H1 (cell line): ENCODE data around the gene ASB3. TPM values are rescaled to one million over a fixed set of nuclear protein-coding genes. Genes with fewer than 3 reads are reported as not detected.

Source experiments
- CTCF ChIA-PET: fragments of 300-600 bp; sonication (Branson Sonifier 250); formaldehyde crosslinking; loops from one replicate; lab custom pipeline; 2021; ENCODE audit not compliant: partially characterized antibody; lab: Charles Lee
- POLR2A ChIA-PET: fragments of 300-600 bp; sonication (Branson Sonifier 250); formaldehyde crosslinking; loops from one replicate; lab custom pipeline; 2021; ENCODE audit warnings: inconsistent platforms; ENCODE audit not compliant: partially characterized antibody; lab: Charles Lee
- DNase-seq, 2 experiments: peaks; one replicate each; pipeline versions ENCODE4 v3.0.0 to v3.0.0-alpha.2; 2010 to 2022; ENCODE audit warnings: low spot score in 2 of 2, low read depth in 1 of 2, mixed read lengths in 1 of 2
- FAIRE-seq: peaks from 2 replicates; lab custom pipeline; 2011; peaks lifted over from hg19 to GRCh38; lab: Jason Lieb, UNC
- H2AFZ ChIP-seq: 2 replicates; pipeline ENCODE4 v1.8.1; 2012; ENCODE audit warnings: low read length, inconsistent platforms
- H2AK5ac ChIP-seq: 2 replicates; pipeline ENCODE4 v1.6.1; 2013; ENCODE audit warnings: low read depth, low read length
- H2BK120ac ChIP-seq: replicated peaks from 2 replicates; pipeline ENCODE3; 2013; ENCODE audit warnings: low read depth, low read length, inconsistent platforms
- H2BK12ac ChIP-seq: 2 replicates; pipeline ENCODE4 v1.6.1; 2013; ENCODE audit warnings: low read depth, low read length
- H2BK15ac ChIP-seq: 2 replicates; pipeline ENCODE4 v1.6.1; 2013; ENCODE audit warnings: low read length
- H2BK20ac ChIP-seq: 2 replicates; pipeline ENCODE4 v1.6.1; 2013; ENCODE audit warnings: low read length
- H2BK5ac ChIP-seq: 2 replicates; pipeline ENCODE4 v1.6.1; 2013; ENCODE audit warnings: low read depth, low read length
- H3K14ac ChIP-seq: 2 replicates; pipeline ENCODE4 v1.6.1; 2013; ENCODE audit warnings: inconsistent platforms; ENCODE audit not compliant: insufficient read length
- H3K18ac ChIP-seq: 2 replicates; pipeline ENCODE4 v1.6.1; 2013; ENCODE audit warnings: low read length; ENCODE audit errors: extremely low read depth
- H3K23ac ChIP-seq: 2 replicates; pipeline ENCODE4 v1.6.1; 2013; ENCODE audit warnings: inconsistent platforms; ENCODE audit not compliant: insufficient read length
- H3K23me2 ChIP-seq: 2 replicates; pipeline ENCODE4 v1.6.1; 2013; ENCODE audit warnings: low read depth, low read length
- H3K27ac ChIP-seq: 2 replicates; pipeline ENCODE4 v1.6.1; 2011; ENCODE audit warnings: low read depth, low read length, inconsistent platforms
- H3K27me3 ChIP-seq, 4 experiments: replicated peaks in 1 of 4; 1 replicate in 1 of 4; 2 replicates in 3 of 4; pipeline versions ENCODE4 v1.6.1 to v1.8.1; 2011 to 2013; ENCODE audit warnings: low read length in 3 of 4, mild to moderate bottlenecking in 3 of 4, inconsistent platforms in 2 of 4, mixed read lengths in 2 of 4, moderate library complexity in 1 of 4; ENCODE audit not compliant: control insufficient read depth in 3 of 4, insufficient read depth in 3 of 4; ENCODE audit errors: extremely low read depth in 1 of 4
- H3K36me3 ChIP-seq, 4 experiments: 2 replicates each; pipeline versions ENCODE4 v1.6.1 to v1.8.1; 2011 to 2013; ENCODE audit warnings: mild to moderate bottlenecking in 4 of 4, low read length in 3 of 4, moderate library complexity in 2 of 4, control low read depth in 1 of 4, inconsistent platforms in 1 of 4; ENCODE audit not compliant: insufficient read depth in 4 of 4, control insufficient read depth in 2 of 4
- H3K4ac ChIP-seq: replicated peaks from 2 replicates; pipeline ENCODE3; 2013; ENCODE audit warnings: low read length, low read depth, mixed read lengths, inconsistent platforms; ENCODE audit not compliant: insufficient read length
- H3K4me1 ChIP-seq, 4 experiments: replicated peaks in 1 of 4; 1 replicate in 1 of 4; 2 replicates in 3 of 4; pipeline versions ENCODE4 v1.6.1 to v1.8.1; 2011 to 2013; ENCODE audit warnings: low read length in 3 of 4, inconsistent platforms in 2 of 4, mixed read lengths in 1 of 4; ENCODE audit not compliant: insufficient read depth in 4 of 4, control insufficient read depth in 3 of 4
- H3K4me2 ChIP-seq, 2 experiments: 2 replicates each; pipeline versions ENCODE4 v1.6.1 to v1.8.1; 2011 to 2013; ENCODE audit warnings: low read depth in 2 of 2, low read length in 2 of 2, control low read depth in 1 of 2, inconsistent platforms in 1 of 2, mild to moderate bottlenecking in 1 of 2; ENCODE audit not compliant: insufficient read depth in 1 of 2
- H3K4me3 ChIP-seq, 4 experiments: fragments of 200-600, 300-600 bp in 1 of 4; sonication (generic), shearing (Covaris generic), sonication (Bioruptor Twin) in 1 of 4; 2 replicates each; pipeline versions ENCODE4 v1.5.1 to v1.8.1; 2011 to 2016; ENCODE audit warnings: low read length in 4 of 4, low read depth in 3 of 4, control low read depth in 2 of 4, inconsistent platforms in 2 of 4, mild to moderate bottlenecking in 2 of 4, mixed read lengths in 1 of 4, moderate library complexity in 1 of 4; ENCODE audit not compliant: insufficient read depth in 2 of 4; ENCODE audit errors: extremely low read depth in 1 of 4
- H3K56ac ChIP-seq: replicated peaks from 2 replicates; pipeline ENCODE3; 2013; ENCODE audit warnings: low read depth, mild to moderate bottlenecking, mixed read lengths, low read length, inconsistent platforms; ENCODE audit not compliant: insufficient read length
- H3K79me1 ChIP-seq: 2 replicates; pipeline ENCODE4 v1.6.1; 2013; ENCODE audit warnings: low read depth, low read length, control low read depth
- H3K79me2 ChIP-seq, 2 experiments: 2 replicates each; pipeline versions ENCODE4 v1.6.1 to v1.8.1; 2012 to 2013; ENCODE audit warnings: low read length in 2 of 2, mild to moderate bottlenecking in 2 of 2, inconsistent platforms in 1 of 2; ENCODE audit not compliant: insufficient read depth in 2 of 2, control insufficient read depth in 1 of 2
- H3K9ac ChIP-seq, 4 experiments: replicated peaks in 1 of 4; 1 replicate in 1 of 4; 2 replicates in 3 of 4; pipeline versions ENCODE4 v1.6.1 to v1.8.1; 2011 to 2013; ENCODE audit warnings: low read depth in 3 of 4, low read length in 3 of 4, control low read depth in 2 of 4, mild to moderate bottlenecking in 2 of 4, moderate library complexity in 2 of 4, inconsistent platforms in 1 of 4; ENCODE audit errors: extremely low read depth in 1 of 4
- H3K9me3 ChIP-seq, 2 experiments: 2 replicates each; pipeline versions ENCODE4 v1.6.1 to v1.8.1; 2012 to 2013; ENCODE audit warnings: mild to moderate bottlenecking in 2 of 2, moderate library complexity in 2 of 2, control low read depth in 1 of 2, inconsistent platforms in 1 of 2, low read depth in 1 of 2, low read length in 1 of 2, mixed read lengths in 1 of 2; ENCODE audit not compliant: insufficient read depth in 2 of 2
- H4K20me1 ChIP-seq, 2 experiments: replicated peaks in 1 of 2; 2 replicates each; pipeline versions ENCODE3 to v1.8.1; 2011 to 2013; ENCODE audit warnings: inconsistent platforms in 2 of 2, low read length in 2 of 2, mild to moderate bottlenecking in 1 of 2; ENCODE audit not compliant: insufficient read depth in 2 of 2, control insufficient read depth in 1 of 2
- H4K5ac ChIP-seq: 2 replicates; pipeline ENCODE4 v1.6.1; 2013; ENCODE audit warnings: low read length, low read depth, mixed read lengths, inconsistent platforms; ENCODE audit not compliant: insufficient read length
- H4K8ac ChIP-seq: 2 replicates; pipeline ENCODE4 v1.8.0; 2013; ENCODE audit warnings: mild to moderate bottlenecking, moderate library complexity, low read length, inconsistent platforms; ENCODE audit not compliant: insufficient read depth; ENCODE audit errors: extremely low read depth
- H4K91ac ChIP-seq: replicated peaks from 2 replicates; pipeline ENCODE3; 2013; ENCODE audit warnings: low read length, mixed read lengths, inconsistent platforms; ENCODE audit not compliant: insufficient read length
- BCL11A ChIP-seq, 2 experiments: IDR thresholded peaks; one replicate each; pipeline ENCODE4 v1.6.1; 2011; ENCODE audit warnings: low read depth in 2 of 2, low read length in 2 of 2, mild to moderate bottlenecking in 2 of 2
- CEBPB ChIP-seq: IDR thresholded peaks from 2 replicates; pipeline ENCODE4 v1.6.1; 2012; ENCODE audit warnings: low read depth, low read length
- EP300 ChIP-seq, 2 experiments: IDR thresholded peaks; 1 replicate in 1 of 2; 2 replicates in 1 of 2; pipeline ENCODE4 v1.6.1; 2011 to 2012; ENCODE audit warnings: low read depth in 2 of 2, low read length in 2 of 2, mild to moderate bottlenecking in 2 of 2, borderline replicate concordance in 1 of 2, inconsistent platforms in 1 of 2, moderate library complexity in 1 of 2
- JUND ChIP-seq: IDR thresholded peaks from 2 replicates; pipeline ENCODE4 v1.6.1; 2011; ENCODE audit warnings: mild to moderate bottlenecking, improper control_type of control experiment, low read length
- POLR2A ChIP-seq, 2 experiments: IDR thresholded peaks; 1 replicate in 1 of 2; 2 replicates in 1 of 2; pipeline ENCODE4 v1.6.1; 2011; ENCODE audit warnings: low read depth in 2 of 2, low read length in 2 of 2, mild to moderate bottlenecking in 2 of 2; ENCODE audit errors: control extremely low read depth in 1 of 2
- RAD21 ChIP-seq, 2 experiments: IDR thresholded peaks in 1 of 2; conservative IDR thresholded peaks in 1 of 2; 2 replicates each; pipeline ENCODE4 v1.6.1; 2011; ENCODE audit warnings: low read depth in 2 of 2, low read length in 2 of 2, improper control_type of control experiment in 1 of 2, inconsistent platforms in 1 of 2, mild to moderate bottlenecking in 1 of 2, moderate library complexity in 1 of 2
- SIRT6 ChIP-seq: IDR thresholded peaks from one replicate; pipeline ENCODE4 v1.7.1; 2012; ENCODE audit warnings: low read length, inconsistent platforms
- polyA plus RNA-seq, 7 experiments: library from polyadenylated mRNA; depleted of rRNA in 3 of 7; stranded (reverse) in 5 of 7; unstranded in 2 of 7; fragments of >200 nt in 5 of 7; fragments of 200-250 nt in 2 of 7; gene quantifications; 1 replicate in 5 of 7; 2 replicates in 1 of 7; 4 replicates in 1 of 7; pipeline versions ENCODE4 v1.2.1 to v1.2.3, GENCODE V29; 2011 to 2013; ENCODE audit warnings: missing spikeins in 2 of 7, mixed read lengths in 2 of 7
- total RNA-seq: library from RNA; stranded (reverse); fragmentation: NEBNext Ultra II Directional; extraction: Animal tissue kit (Norgen Biotek cat#: 25700); gene quantifications from 2 replicates; pipeline ENCODE4 v1.2.1, GENCODE V29; 2021
- TF ChIP-seq, protein P1 (sequence below): IDR thresholded peaks from 2 replicates; pipeline ENCODE4 v1.6.1; 2012; ENCODE audit warnings: low read length, inconsistent platforms
- TF ChIP-seq, protein P2 (sequence below): IDR thresholded peaks from 2 replicates; pipeline ENCODE4 v1.6.1; 2011; ENCODE audit warnings: low read depth, mild to moderate bottlenecking, low read length; ENCODE audit not compliant: insufficient read depth

ASB3 gene
- total and polyA plus RNA-seq, 2 of the 8 experiments (the other 6 are each of a cell fraction or from before 2014, with no cell fraction given): 22.6 to 25.4 TPM

DNA sequence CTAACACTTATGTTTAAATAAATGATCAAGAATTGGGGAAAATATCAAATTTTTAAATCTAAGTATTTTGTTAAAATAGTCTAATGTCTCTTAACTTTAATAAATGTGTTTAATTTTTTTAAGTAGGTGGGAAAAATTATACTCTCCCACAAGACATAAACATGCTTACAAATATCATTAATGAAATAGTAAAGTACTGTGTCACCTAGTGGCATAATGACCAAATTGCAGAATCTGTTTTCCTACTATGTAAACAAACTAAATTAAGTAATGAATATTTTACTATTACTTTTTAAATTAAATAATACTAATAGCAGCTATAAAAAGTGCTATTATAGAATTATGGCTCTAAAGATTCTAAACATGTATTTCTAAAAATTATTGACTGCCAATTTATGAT, 71.2 kb downstream of the ASB3 start:
- H2BK20ac ChIP-seq: no peak overlapping the region
- no peak overlapping the region for H4K8ac ChIP-seq
- no peaks in the 10 kb centered on the region for H3K4me1 ChIP-seq
- H4K5ac ChIP-seq: no peak overlapping the region
- no peak overlapping the region for H3K23ac ChIP-seq
- H3K27me3 ChIP-seq: no peaks in the 10 kb centered on the region
- H3K56ac ChIP-seq: no peak overlapping the region
- H3K9ac ChIP-seq: no peak overlapping the region
- H4K91ac ChIP-seq: no peak overlapping the region
- no peak overlapping the region for H2BK15ac ChIP-seq
- no peak overlapping the region for H3K18ac ChIP-seq
- no peak overlapping the region for H3K27ac ChIP-seq
- H4K20me1 ChIP-seq: no peaks in the 10 kb centered on the region
- CTCF ChIA-PET: interaction anchor here (1.7 kb wide), 1 partner anchor 9 kb away, joined by 7 read pairs; no protein-coding TSS in a partner anchor
- H3K36me3 ChIP-seq: peaks cover 0 to 13% (median 2%) of the 10 kb centered on the region in 4 experiments; a peak in 2 of 8 replicates
- no peak overlapping the region for H3K4me3 ChIP-seq
- H3K23me2 ChIP-seq: no peaks in the 10 kb centered on the region
- peaks cover 0 to 5% of the 10 kb centered on the region in 2 experiments; a peak in 2 of 4 replicates for H3K9me3 ChIP-seq
- no peak overlapping the region for H2AFZ ChIP-seq
- no peak overlapping the region for H3K14ac ChIP-seq
- H3K4me2 ChIP-seq: no peak overlapping the region
- DNase-seq (no peak), FAIRE-seq (no peak)
- TF ChIP-seq CEBPB (no peak), BCL11A (IDR thresholded peaks at IDR 0.05; ENCODE audit: low read depth in 2 of 2, low read length in 2 of 2) (no peak), RAD21 (IDR thresholded peaks at IDR 0.05 in 1 of 2, conservative IDR thresholded peaks at IDR 0.05 in 1 of 2; ENCODE audit: low read depth in 2 of 2, low read length in 2 of 2) (peak in 1 of 2 experiments; percentile 31; a peak in 1 of 4 replicates), POLR2A (IDR thresholded peaks at IDR 0.05; ENCODE audit: control extremely low read depth in 1 of 2, low read depth in 2 of 2, low read length in 2 of 2) (no peak), JUND (no peak), SIRT6 (no peak), EP300 (IDR thresholded peaks at IDR 0.05; ENCODE audit: borderline replicate concordance in 1 of 2, low read depth in 2 of 2, low read length in 2 of 2) (no peak)
- TF ChIP-seq, protein P1, sequence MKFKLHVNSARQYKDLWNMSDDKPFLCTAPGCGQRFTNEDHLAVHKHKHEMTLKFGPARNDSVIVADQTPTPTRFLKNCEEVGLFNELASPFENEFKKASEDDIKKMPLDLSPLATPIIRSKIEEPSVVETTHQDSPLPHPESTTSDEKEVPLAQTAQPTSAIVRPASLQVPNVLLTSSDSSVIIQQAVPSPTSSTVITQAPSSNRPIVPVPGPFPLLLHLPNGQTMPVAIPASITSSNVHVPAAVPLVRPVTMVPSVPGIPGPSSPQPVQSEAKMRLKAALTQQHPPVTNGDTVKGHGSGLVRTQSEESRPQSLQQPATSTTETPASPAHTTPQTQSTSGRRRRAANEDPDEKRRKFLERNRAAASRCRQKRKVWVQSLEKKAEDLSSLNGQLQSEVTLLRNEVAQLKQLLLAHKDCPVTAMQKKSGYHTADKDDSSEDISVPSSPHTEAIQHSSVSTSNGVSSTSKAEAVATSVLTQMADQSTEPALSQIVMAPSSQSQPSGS: no peak
- TF ChIP-seq, protein P2, sequence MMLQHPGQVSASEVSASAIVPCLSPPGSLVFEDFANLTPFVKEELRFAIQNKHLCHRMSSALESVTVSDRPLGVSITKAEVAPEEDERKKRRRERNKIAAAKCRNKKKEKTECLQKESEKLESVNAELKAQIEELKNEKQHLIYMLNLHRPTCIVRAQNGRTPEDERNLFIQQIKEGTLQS: no peak
- no peak overlapping the region for H2BK120ac ChIP-seq
- H2BK12ac ChIP-seq: no peak overlapping the region
- no peaks in the 10 kb centered on the region for H3K79me1 ChIP-seq
- H3K79me2 ChIP-seq: no peaks in the 10 kb centered on the region
- H2BK5ac ChIP-seq: no peak overlapping the region
- H2AK5ac ChIP-seq: no peak overlapping the region
- POLR2A ChIA-PET: no interaction called here
- H3K4ac ChIP-seq: no peak overlapping the region
